HEK293T (cell line): ENCODE results near the gene GSX1.

ENCODE experiments used
- BHLHE40 ChIP-seq: fragments of 450-650 bp; IDR thresholded peaks from 2 replicates; pipeline ENCODE4 v1.6.1; 2016; ENCODE audit warnings: mild to moderate bottlenecking, moderate library complexity, borderline replicate concordance
- FOXM1 ChIP-seq: fragments of 450-650 bp; IDR thresholded peaks from 2 replicates; pipeline ENCODE4 v1.6.1; 2017; ENCODE audit warnings: mild to moderate bottlenecking, borderline replicate concordance
- NFRKB ChIP-seq: fragments of 450-650 bp; IDR thresholded peaks from 2 replicates; pipeline ENCODE4 v1.6.1; 2016; ENCODE audit warnings: mild to moderate bottlenecking, moderate library complexity

DNA sequence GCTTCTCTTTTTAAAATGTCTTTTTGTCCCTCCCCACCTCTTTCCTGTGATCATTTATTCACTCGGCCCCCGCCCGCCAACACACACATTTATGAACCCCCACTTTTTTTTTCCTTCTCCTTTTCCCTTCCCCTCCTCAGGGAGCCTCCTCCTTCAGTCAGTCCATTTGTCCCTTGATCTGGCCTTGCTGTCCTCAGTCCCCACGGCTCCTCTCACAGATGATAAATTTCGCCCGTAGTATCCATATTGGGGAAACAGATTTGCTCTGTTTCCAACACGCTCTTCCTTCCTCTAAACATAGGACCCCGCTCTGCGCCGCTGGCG, 2.0 kb downstream of the GSX1 start:
- TF ChIP-seq FOXM1 (no peak), NFRKB (no peak), BHLHE40 (no peak)
